Measurements from ENCODE around the gene BRINP3. TPM values are rescaled to one million over a fixed set of nuclear protein-coding genes. Genes with fewer than 3 reads are reported as not detected.

Gene BRINP3
- total RNA-seq, 1 donor from 2014 or later = 2.1 TPM

DNA sequence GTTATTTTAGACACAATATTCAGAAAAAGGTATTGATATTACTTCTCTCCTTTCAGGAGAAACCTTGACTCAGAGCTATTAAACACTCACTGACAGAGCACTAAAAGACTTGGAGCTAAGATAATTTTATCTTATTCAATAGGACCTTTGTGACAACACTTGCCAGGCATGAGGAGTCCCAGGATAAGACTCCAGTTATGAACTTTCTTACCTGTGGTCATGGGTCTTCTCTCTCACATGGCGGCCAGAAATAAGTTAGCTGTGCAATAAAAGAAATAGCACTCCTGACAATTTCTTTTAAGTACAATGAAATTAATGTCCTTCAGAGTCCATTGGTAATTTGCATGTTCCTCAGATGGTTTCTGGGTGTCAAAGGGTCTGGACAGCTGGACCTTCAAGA is 382.1 kb downstream of the BRINP3 start:
- no peaks in the 10 kb centered on the region for H3K36me3 ChIP-seq
- DNase-seq (no peak), ATAC-seq (no peak)
- no peaks in the 10 kb centered on the region for H3K4me1 ChIP-seq
- TF ChIP-seq, protein P1, sequence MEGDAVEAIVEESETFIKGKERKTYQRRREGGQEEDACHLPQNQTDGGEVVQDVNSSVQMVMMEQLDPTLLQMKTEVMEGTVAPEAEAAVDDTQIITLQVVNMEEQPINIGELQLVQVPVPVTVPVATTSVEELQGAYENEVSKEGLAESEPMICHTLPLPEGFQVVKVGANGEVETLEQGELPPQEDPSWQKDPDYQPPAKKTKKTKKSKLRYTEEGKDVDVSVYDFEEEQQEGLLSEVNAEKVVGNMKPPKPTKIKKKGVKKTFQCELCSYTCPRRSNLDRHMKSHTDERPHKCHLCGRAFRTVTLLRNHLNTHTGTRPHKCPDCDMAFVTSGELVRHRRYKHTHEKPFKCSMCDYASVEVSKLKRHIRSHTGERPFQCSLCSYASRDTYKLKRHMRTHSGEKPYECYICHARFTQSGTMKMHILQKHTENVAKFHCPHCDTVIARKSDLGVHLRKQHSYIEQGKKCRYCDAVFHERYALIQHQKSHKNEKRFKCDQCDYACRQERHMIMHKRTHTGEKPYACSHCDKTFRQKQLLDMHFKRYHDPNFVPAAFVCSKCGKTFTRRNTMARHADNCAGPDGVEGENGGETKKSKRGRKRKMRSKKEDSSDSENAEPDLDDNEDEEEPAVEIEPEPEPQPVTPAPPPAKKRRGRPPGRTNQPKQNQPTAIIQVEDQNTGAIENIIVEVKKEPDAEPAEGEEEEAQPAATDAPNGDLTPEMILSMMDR (IDR thresholded peaks at IDR 0.05) = no peak
- H3K27ac ChIP-seq = no peak overlapping the region
- intact Hi-C loops (cut with DNase I) = no loop called here
- H3K9me3 ChIP-seq = no peaks in the 10 kb centered on the region
- H3K27me3 ChIP-seq (ENCODE audit: low read depth) = no peaks in the 10 kb centered on the region
- H3K4me3 ChIP-seq = no peak overlapping the region

DNA sequence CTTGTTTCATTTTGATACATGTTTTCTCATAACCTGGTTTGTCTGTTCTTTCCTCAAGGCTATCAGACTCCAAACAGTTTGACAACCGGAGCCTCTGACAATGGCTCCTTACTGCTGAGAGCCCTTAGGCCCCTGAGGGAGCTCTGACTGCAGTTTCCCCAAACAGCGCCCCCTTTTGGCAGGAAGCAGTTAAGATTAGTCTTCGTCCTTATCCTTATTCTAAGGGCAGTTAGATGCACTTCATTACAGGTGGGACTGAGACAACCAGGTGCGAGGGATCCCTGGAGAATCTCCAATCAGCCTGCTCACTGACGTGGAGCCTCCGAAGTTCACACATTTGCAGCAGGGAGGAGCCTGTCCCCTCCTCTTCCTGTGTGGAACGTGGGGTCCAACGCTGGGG is 393.1 kb downstream of the BRINP3 start:
- Histone ChIP-seq H3K27me3 (ENCODE audit: low read depth) (no peaks in the 10 kb centered on the region), H3K9me3 (no peaks in the 10 kb centered on the region), H3K4me3 (no peak overlapping the region), H3K27ac (no peak overlapping the region), H3K36me3 (no peaks in the 10 kb centered on the region), H3K4me1 (no peaks in the 10 kb centered on the region)
- ATAC-seq (no peak), DNase-seq (no peak)
- intact Hi-C loops (cut with DNase I) = no loop called here
- TF ChIP-seq, protein P1 (IDR thresholded peaks at IDR 0.05) = no peak

DNA sequence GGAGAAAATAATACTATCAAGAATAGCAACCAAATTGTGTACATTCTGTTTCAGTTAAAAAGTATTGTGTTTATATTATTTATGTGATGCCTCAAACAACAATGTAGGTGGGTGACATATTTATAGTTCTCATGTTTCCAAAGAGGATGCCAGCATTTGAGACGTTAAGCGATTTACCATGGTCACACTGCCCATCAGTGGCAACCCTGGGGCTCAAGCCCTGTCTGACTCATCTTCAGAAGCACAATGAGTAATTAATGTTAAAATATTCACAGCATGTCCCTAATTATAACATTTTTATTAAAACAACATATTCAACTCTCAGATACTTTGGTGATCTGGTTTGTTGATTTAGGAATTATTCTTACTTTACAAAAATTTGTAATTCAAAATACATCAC is 409.4 kb downstream of the BRINP3 start:
- no peaks in the 10 kb centered on the region for H3K36me3 ChIP-seq
- H3K4me1 ChIP-seq = no peaks in the 10 kb centered on the region
- ATAC-seq (no peak), DNase-seq (no peak)
- intact Hi-C loops (cut with DNase I) = no loop called here
- TF ChIP-seq, protein P1 (IDR thresholded peaks at IDR 0.05) = no peak
- no peak overlapping the region for H3K4me3 ChIP-seq
- no peaks in the 10 kb centered on the region for H3K27me3 ChIP-seq (ENCODE audit: low read depth)
- H3K9me3 ChIP-seq = no peaks in the 10 kb centered on the region
- H3K27ac ChIP-seq = no peak overlapping the region

DNA sequence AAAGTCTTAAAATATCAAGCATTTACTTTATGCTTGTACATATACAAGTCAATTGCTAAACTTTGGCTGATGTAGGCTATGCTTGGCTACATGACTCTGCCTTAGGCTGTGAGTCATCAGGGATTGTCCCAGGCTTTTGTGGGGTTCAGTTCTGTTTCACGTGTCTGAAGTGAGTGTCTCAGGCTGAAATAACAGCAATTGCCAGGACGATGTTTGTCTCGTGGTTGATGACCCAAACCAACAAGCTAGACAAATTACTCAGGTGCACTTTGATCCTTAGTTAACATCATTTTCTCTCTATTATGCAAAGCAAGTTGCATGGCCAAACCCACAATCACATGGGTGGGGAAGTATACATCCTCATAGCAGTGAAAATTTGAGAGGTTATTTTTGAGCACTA is 410.1 kb downstream of the BRINP3 start:
- Histone ChIP-seq H3K9me3 (no peaks in the 10 kb centered on the region), H3K4me1 (no peaks in the 10 kb centered on the region), H3K36me3 (no peaks in the 10 kb centered on the region), H3K4me3 (no peak overlapping the region), H3K27me3 (ENCODE audit: low read depth) (no peaks in the 10 kb centered on the region), H3K27ac (no peak overlapping the region)
- DNase-seq (no peak), ATAC-seq (no peak)
- TF ChIP-seq, protein P1 (IDR thresholded peaks at IDR 0.05) = no peak
- intact Hi-C loops (cut with DNase I) = no loop called here

DNA sequence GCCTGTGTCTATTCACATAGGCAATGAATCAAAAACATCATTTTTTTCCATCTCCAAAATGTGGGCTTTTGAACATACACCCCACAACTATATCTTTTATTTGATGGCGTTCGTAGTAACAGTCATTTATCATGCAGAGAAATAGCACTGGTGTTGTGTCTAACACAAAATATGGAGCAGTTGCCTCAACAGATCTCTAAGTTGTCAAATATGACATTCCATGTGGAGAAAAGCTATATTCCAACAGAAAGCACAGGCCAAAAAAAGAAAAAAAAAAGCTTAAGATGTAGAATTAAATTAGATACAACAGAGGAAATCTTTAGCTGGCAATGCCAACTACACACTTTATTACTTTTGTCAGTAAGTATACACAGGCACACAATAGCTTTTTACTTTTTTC is 411.7 kb downstream of the BRINP3 start:
- H3K27me3 ChIP-seq (ENCODE audit: low read depth) = no peaks in the 10 kb centered on the region
- intact Hi-C loops (cut with DNase I) = no loop called here
- no peaks in the 10 kb centered on the region for H3K4me1 ChIP-seq
- H3K4me3 ChIP-seq = no peak overlapping the region
- H3K9me3 ChIP-seq = peaks cover 5% of the 10 kb centered on the region
- no peak overlapping the region for H3K27ac ChIP-seq
- ATAC-seq (no peak), DNase-seq (no peak)
- H3K36me3 ChIP-seq = no peaks in the 10 kb centered on the region
- TF ChIP-seq, protein P1 (IDR thresholded peaks at IDR 0.05) = no peak

DNA sequence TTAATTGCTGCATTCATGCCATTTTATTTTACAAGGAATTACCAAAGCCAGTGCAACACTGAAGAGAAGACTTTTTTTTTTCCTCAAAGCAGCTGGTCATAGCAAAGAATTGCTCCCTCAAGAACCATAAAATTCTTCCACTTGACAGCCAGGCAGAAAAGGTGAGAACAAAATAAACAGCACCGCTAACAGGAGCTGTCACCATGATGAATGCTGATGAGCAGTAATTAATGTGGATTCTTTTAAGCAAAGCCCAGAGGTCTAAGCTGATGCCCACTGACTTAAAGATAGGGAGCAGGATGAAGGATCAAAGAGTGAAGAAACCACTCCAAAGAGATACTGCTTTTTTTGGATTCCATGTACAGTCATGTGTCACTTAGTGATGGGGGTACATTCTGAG is 428.4 kb downstream of the BRINP3 start:
- DNase-seq (no peak), ATAC-seq (no peak)
- TF ChIP-seq, protein P1 (IDR thresholded peaks at IDR 0.05) = no peak
- no peaks in the 10 kb centered on the region for H3K27me3 ChIP-seq (ENCODE audit: low read depth)
- no peak overlapping the region for H3K27ac ChIP-seq
- intact Hi-C loops (cut with DNase I) = no loop called here
- H3K9me3 ChIP-seq = no peaks in the 10 kb centered on the region
- no peaks in the 10 kb centered on the region for H3K4me1 ChIP-seq
- H3K4me3 ChIP-seq = no peak overlapping the region
- no peaks in the 10 kb centered on the region for H3K36me3 ChIP-seq
